Fibroblast of the aortic adventitia (primary cell): ENCODE measurements around the gene PTGIS. TPM values are rescaled to one million over a fixed set of nuclear protein-coding genes. Genes with fewer than 3 reads are reported as not detected.

Experiments used
- DNase-seq: peaks from one replicate; pipeline ENCODE4 v3.0.0-alpha.2; 2010; ENCODE audit warnings: low read depth
- H3K4me3 ChIP-seq: 2 replicates; pipeline ENCODE4 v1.5.1; 2011; ENCODE audit warnings: low read depth, mild to moderate bottlenecking, control low read depth, low read length, moderate library complexity
- total RNA-seq: library from RNA; depleted of rRNA; stranded (reverse); fragments of >200 nt; gene quantifications from 2 replicates; pipeline ENCODE4 v1.2.3, GENCODE V29; 2012; ENCODE audit warnings: low replicate concordance
- TF ChIP-seq, protein P1 (sequence below): IDR thresholded peaks from 2 replicates; pipeline ENCODE4 v1.5.1; 2011; ENCODE audit warnings: mild to moderate bottlenecking, low read length, control low read depth, inconsistent platforms; ENCODE audit not compliant: insufficient read depth

Gene PTGIS
- total RNA-seq, 1 donor: 1,011 TPM

DNA sequence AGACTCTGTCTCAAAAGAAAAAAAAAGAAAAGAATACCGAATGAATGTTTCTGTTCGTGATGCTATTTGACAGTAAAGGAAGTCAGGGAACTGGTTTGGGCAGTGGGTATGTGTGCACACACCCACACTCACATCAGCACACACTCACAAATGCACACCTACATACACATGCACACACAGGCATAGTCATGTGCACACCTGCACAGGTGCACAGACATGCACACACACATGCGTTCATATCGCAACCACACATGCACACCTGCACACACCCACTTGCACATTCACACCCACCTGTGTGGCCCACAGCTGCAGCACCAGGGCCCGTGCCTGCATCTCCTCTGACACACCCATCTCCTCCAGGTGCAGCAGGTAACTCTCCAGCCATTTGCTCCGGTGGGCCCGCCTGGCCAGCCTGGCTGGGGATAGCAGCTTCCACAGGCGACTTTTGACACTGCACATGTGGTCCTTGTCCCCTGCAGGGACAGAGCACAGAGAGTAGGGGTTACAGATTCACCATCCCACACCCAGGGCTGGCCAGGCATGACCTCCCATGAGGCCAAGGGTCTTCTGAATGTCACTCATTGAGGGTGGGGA lies 44.1 kb downstream of the PTGIS start:
- H3K4me3 ChIP-seq: no peak overlapping the region
- DNase-seq: no peak
- TF ChIP-seq, protein P1, sequence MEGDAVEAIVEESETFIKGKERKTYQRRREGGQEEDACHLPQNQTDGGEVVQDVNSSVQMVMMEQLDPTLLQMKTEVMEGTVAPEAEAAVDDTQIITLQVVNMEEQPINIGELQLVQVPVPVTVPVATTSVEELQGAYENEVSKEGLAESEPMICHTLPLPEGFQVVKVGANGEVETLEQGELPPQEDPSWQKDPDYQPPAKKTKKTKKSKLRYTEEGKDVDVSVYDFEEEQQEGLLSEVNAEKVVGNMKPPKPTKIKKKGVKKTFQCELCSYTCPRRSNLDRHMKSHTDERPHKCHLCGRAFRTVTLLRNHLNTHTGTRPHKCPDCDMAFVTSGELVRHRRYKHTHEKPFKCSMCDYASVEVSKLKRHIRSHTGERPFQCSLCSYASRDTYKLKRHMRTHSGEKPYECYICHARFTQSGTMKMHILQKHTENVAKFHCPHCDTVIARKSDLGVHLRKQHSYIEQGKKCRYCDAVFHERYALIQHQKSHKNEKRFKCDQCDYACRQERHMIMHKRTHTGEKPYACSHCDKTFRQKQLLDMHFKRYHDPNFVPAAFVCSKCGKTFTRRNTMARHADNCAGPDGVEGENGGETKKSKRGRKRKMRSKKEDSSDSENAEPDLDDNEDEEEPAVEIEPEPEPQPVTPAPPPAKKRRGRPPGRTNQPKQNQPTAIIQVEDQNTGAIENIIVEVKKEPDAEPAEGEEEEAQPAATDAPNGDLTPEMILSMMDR: no peak

DNA sequence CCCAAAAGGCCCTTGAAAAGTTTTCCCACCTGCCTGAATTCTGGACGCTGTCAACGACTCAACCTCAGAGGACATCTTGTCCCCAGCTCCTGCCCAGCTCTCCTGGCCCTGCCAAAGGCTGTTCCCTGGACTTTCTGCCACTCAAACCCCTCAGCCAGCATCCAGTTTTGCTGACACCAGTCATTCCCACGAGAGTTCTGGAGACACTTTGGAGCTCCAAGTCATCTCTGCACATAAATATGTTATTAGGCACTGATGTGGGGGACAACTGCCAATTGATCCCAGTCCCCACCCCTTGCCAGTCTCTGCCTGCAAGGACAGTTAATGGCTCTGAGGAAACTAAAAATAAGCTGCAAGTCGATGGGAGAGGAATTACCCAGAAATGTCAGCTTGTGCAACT lies 46.6 kb downstream of the PTGIS start:
- H3K4me3 ChIP-seq: no peak overlapping the region
- TF ChIP-seq, protein P1: no peak
- no peak for DNase-seq

DNA sequence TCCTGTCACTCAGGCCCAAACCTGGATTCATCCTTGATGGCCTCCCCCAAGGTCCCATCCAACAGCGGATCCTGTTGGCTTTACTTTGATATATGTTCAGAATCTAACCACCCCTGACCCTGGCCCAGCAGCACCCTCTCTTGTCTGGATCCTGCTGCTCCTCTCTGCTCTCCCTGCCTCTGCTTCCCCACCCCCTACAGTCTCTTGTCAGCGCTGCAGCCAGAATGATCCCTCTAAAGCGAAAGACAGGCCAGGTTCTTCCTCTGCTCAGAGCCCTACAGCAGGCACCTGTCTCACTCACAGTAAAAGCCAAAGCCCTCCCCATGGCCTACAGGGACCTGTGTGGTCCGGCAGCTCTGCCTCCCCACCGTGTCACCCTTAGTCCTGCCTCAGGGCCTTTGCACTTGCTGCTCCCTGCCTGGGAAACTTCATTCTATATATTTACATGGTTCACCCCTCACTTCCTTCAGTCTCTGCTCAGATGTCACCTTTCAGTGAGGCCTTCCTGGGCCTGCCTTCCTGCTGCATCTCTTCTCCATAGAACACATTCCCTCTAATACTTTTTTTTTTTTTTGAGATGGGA lies 48.1 kb downstream of the PTGIS start:
- no peak overlapping the region for H3K4me3 ChIP-seq
- no peak for DNase-seq
- TF ChIP-seq, protein P1: no peak

DNA sequence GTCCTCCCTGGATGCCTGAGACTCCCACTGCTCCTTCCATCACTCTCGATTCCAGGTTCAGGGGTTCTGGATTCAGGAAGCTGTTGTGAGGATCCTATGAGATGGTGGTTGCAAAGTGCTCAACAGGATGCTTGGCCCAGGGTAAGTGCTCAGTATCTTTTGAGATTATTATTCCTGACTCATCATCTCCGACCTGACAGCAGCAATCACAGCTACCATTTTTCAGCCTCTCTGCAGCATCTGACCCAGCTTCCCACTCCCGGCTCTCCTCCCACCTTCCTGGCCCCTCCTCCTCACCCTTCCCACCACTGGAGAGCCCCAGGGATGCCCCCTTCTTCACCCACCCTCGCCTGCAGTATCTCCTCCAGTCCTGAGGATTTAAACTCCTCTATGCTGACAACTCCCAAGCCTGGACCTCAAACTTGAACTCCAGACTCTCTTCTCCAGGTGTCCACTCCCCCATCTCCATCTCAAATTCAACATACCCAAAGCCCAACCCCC lies 48.7 kb downstream of the PTGIS start:
- peak; percentile 33 for DNase-seq
- TF ChIP-seq, protein P1: no peak

DNA sequence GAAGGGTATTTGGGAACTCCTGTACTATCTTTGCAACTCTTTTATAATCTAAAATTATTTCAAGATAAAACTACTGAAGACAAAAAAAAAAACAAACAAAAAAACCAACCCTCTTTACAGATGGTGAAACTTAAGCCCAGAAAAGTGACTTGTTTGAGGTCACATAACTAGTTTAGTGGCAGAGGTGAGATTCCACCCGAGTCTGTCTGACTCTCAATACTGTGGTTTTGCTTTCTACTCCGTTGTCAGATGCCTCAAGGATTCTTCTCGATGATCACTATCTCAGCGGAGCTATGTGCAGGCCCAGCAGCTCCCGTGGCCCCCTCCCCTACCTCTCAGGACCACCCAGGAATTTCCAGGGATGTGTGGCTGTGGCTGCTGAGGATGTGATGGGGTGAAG lies 49.4 kb downstream of the PTGIS start:
- TF ChIP-seq, protein P1: no peak
- peak; percentile 28 for DNase-seq
- no peak overlapping the region for H3K4me3 ChIP-seq

More for the DNA sequence above, 48.7 kb downstream of the PTGIS start:
- H3K4me3 ChIP-seq: no peak overlapping the region

DNA sequence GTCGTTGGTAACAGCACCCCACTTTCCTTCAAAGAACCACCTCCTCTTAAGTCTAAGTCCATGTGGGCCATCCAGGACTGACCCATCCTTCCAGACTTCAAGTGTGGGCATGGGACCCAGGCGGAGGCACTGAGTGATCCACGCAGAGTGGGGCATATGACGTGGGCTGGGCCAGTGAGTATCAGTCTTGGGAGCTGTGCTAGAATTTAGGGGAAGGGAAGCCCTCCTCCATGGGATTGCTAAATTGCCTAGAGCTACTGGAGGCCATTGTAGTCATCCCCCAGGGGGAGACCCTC lies 50.2 kb downstream of the PTGIS start:
- TF ChIP-seq, protein P1: no peak
- DNase-seq: no peak
- H3K4me3 ChIP-seq: no peak overlapping the region
